Stimulated activated CD8-positive, alpha-beta memory T cell treated with anti-CD3 and anti-CD28 coated beads, Interleukin-12 subunit alpha, Interleukin-12 subunit beta, amount 100 ng/mL, for 4 hours (primary cell): ENCODE measurements around the gene CHRM2.

Experiments
- DNase-seq: peaks from one replicate; pipeline ENCODE4 v3.0.0-alpha.2; 2020; ENCODE audit warnings: low read depth

The CHRM2 gene

GRCh38 chr7:136894789-136895188 is 26.3 kb downstream of the CHRM2 start:
- DNase-seq, result no peak

- no peak for DNase-seq
Observed at GRCh38 chr7:136897676-136898075, 29.2 kb downstream of the CHRM2 start.

DNA sequence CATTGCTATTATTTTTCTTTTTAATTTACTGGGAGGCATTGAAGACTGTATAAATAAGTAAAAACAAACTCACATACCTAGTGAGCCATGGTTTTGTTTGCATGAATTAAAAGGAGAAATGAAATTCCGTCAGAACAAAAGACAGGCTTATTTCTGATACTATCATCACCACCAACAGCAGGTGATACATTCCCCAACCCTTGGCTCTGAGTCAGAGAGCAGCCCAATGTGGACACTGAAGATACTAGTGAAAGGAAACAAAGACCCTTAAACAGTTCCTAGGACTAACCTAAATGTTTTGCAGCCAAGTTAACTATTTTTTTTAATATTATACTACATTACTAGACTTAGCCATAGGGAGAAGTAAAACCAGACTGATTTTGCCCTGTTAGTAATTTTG is 31.6 kb downstream of the CHRM2 start:
- DNase-seq, result no peak

DNA sequence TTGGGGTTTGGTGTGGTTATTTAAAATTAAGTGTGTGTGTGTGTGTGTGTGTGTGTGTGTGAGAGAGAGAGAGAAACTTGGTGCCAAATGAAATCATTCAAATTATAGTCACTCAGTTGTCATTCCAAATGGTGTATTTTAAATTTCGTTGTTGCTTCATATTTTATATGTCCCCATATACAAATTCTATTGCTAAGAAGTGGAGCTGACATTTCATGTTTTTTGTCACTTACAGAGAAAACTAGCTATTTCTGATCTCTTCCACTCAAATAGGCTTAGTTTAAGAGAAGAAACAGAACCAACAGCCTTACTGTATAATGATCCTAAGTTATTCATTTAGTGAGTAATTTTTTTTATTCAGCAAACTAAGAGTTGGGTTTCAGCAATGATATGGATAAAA is 42.3 kb downstream of the CHRM2 start:
- no peak for DNase-seq

GRCh38 chr7:136911344-136911743 is 42.9 kb downstream of the CHRM2 start:
- DNase-seq, result no peak

GRCh38 chr7:136912339-136912738 is 43.9 kb downstream of the CHRM2 start:
- DNase-seq, result no peak

GRCh38 chr7:136914016-136914415 is 45.6 kb downstream of the CHRM2 start:
- DNase-seq, result no peak

- DNase-seq, result no peak
Observed at GRCh38 chr7:136919820-136920219, 51.4 kb downstream of the CHRM2 start.

DNA sequence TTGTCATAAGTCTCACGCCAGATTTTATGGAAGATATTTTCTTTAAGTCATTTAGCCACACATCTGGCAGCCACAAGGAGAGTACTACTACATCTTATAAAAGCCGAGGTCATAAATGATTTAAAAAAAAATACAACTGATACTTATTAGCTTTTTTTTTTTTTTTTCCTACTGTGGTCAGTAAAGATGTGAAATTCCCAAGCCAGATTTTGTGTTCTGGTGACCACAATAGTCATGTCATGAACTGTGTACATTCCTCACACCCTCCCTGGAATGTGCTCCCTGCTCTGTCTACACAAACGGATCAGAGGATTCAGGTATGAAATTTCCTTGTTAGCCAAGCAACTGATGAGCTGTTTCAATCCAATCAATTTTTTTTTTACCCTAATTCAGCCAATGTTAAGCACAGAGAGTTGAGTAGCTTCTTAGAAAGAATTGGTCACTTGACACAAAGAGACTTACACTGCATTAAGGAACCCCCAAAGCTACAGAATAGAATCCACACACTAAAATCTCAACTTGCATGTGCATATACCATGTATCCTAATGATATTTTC is 54.7 kb downstream of the CHRM2 start:
- no peak for DNase-seq

GRCh38 chr7:136925044-136925443 is 56.6 kb downstream of the CHRM2 start:
- DNase-seq, result no peak

DNA sequence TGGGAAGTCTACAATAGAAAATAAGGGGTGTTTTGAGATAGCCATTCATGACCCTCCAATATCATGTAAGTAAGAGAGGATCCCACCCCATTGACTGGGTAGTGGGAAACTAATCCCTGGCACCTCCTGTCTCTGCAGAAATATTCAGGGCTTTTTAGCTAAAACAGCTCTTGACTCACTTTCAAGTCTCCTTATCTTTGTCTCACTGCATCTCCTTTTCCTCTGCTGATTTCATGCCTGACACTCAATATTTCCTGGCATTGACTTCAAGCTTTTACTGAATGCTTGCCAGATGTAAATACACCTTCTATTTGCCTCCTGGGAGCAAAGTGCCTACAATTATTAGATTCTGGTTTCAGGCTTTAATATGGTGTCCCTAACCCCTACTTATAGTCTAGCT is 57.1 kb downstream of the CHRM2 start:
- DNase-seq, result no peak

DNA sequence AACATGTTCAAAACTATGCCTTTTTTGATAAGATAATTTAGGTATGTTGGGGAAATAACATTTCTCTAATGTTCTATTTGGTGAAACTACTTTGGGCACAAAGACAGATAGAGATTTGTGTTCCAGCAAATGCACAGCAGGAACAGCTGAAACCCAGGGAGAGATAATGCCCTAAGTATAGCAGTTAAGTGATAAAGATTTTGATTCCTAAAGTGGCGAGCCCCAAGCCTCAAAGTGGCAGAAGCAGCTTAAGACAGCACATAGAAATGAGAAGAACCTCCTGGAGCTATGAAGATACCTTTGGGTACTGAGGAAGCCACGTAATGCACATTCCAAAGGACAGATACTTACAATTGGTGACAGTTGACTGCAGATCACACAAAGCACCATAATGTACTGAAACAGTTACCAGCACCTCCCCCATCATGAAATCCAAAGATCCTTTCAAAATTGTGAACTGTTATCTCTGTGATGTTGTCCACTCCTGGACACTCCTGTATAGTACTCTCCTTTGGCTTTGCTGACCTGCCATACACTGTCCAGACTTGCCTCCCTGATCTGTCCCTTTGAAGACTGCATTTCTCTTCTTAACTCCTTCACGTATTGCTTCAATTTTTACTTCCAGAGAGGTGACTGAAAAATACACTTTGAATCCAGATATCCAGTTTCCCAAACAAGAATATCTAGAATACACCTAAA is 62.9 kb downstream of the CHRM2 start:
- no peak for DNase-seq

- DNase-seq, result no peak
Observed at GRCh38 chr7:136937436-136937835, 69.0 kb downstream of the CHRM2 start.

DNA sequence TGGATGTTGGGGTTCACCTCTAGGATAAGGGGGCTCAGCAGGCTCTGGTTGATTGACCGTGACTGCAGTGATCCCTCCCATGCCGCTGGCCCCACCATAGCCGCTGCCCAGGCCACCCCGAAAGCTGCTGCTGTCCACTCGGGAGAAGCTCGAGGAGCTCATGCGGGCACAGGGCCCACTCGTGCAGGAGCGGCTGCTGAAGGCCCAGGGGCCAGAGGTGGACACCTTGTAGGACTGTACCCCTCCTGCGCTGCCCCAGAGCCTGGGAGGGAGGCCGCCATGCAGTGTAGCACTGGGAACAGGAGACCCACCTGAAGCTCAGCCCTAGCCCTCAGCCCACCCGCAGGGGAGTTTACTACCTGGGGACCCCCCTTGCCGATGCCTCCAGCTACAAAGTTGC is 70.0 kb downstream of the CHRM2 start:
- no peak for DNase-seq

- no peak for DNase-seq
Observed at GRCh38 chr7:136940122-136940521, 71.7 kb downstream of the CHRM2 start.

DNA sequence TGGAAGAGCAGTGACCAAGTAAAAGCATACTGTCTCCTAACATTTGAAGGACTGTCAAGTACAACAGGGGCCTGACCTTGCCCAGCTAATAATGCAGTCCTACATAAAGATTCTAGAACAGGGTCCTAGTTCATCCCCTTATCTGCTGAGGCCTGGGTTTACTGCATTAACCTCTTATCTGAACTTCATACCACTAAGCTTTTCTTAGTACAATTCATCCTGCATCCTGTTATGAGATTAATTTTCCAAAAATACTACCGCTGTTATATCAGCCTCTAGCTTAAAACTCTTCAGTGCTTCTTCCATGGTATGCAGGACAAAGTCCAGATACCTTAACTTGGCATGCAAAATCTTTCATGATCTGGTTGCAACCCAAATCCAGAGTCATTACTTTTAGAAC is 72.5 kb downstream of the CHRM2 start:
- no peak for DNase-seq

GRCh38 chr7:136941816-136942215 is 73.4 kb downstream of the CHRM2 start:
- DNase-seq, result no peak

GRCh38 chr7:136942401-136942800 is 73.9 kb downstream of the CHRM2 start:
- no peak for DNase-seq

GRCh38 chr7:136942994-136943393 is 74.5 kb downstream of the CHRM2 start:
- no peak for DNase-seq

GRCh38 chr7:136947347-136947746 is 78.9 kb downstream of the CHRM2 start:
- no peak for DNase-seq

- DNase-seq, result no peak
Observed at GRCh38 chr7:136950331-136950730, 81.9 kb downstream of the CHRM2 start.

- no peak for DNase-seq
Observed at GRCh38 chr7:136953386-136953785, 84.9 kb downstream of the CHRM2 start.

GRCh38 chr7:136956232-136956631 is 87.8 kb downstream of the CHRM2 start:
- no peak for DNase-seq

- DNase-seq, result no peak
Observed at GRCh38 chr7:136956671-136957070, 88.2 kb downstream of the CHRM2 start.
